ENCODE data around the gene HOXB4.

HOXB4 gene

DNA sequence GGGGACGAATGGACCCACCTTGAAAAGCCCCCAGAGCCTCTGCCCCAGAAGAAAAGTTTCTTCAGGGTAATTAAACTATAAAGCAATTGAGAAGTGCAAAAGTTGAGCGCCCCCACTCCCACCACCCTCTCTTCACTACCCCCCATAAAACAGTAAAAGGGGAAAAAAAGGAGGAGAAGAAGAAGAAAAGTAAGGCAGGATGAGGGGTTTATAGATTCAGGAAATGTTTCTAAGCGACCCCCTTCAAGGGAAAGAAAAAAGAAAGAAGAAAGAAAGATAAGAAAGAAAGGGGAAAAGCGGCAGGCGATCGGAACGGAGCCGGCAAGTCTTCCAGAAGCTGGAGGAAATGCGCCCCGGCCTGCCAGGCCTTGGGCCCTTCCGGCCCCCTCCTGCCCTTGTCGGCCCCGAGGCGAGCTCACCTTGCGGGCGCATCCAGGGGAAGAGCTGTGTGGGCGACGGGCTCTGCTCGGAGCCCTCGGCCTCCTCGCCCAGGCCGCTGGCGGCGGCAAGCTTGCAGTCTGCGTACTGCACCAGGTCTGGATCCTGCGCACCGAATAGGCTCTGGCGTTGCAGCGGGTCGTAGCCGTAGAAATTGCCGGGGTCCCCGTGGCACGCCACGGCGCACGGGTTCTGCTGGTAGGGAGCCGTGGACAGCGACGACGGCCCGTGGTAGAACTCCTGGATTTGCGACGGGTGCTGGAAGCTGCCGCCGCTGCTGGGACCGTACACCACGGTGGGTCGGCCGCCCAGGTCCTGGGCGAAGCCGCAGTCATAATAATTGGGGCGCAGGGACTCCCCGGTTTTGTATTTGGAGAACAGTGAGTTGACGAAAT is 35.9 kb upstream of the HOXB4 start:
- DNase-seq = peak; percentile 23

DNA sequence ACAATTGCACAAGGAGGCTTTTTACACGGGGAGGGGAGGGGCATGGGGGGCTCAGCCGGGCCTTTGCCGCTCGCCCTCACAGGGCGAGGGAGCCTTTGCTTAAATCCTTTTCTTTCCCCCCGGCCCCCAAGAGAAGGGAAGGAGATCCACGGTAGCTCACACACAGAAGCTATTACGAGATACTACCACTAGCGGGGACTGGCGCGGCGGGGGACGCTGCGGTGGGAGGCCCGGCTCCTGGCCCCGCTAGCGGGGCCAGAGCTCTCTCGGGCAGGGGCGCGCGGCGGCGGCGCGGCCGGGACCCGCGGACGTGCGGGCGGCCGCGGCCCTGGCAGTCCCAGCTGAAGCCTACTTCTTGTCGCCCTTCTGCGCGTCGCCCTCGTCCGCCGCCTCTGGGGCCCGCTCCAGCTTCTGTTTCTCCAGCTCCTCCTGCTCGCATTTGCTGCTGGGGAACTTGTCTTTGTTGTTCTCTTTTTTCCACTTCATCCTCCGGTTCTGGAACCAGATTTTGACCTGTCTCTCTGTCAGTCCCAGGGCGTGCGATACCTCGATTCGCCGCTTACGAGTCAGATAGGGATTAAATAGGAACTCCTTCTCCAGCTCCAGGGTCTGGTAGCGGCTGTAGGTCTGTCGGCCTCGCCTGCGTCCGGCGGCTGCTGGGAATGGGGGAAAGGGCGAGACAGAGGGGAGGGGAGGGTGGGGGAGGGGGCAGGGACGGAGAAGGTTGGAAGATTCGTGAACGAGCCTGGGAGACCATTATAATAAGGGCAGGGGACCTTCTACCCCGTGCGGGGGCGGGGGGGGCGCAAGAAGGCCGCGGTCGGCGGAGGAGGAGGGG is 34.9 kb upstream of the HOXB4 start:
- peak; percentile 68 for DNase-seq

DNA sequence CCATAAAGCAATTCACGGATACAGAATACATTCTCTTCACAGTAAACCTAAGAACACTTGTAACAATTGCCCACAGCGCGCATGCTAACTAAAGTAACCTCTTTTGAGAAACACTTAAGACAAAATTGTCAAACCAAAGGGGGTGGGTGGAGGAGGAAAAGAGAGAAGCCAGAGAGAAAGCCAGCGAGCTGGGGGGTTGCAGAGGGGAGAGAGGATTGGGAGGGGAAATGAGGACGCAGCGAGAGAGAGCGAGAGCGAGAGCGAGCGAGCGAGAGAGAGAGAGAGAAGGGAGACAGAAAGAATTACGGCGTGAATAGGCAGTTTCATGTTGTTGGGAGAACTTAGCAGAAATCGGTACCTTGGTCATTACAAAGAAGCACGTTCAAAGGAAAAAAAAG is 34.3 kb upstream of the HOXB4 start:
- peak; percentile 55 for DNase-seq

- DNase-seq = peak; percentile 74
Observed at GRCh38 chr17:48611681-48612455, 33.7 kb upstream of the HOXB4 start.

DNA sequence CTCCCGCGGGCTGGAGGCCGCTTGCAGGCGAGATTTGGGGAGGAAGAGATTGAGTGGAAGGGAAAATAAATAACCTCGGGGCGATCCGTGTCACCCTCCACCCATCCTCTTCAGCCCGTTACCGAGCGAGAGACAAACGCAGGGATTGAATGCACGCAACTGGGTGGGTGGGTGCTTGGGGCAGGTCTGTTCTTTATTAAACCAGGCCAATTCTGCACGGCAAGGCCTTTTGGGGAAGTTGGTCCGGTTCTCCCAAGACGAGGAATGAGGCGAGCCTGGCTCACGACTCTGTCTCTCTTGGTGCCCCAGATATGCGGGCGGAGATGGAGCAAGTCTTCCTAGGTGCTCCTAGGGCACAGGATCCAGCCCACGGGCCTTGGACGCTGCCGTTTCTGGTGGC is 33.1 kb upstream of the HOXB4 start:
- DNase-seq = peak; percentile 60

GRCh38 chr17:48610282-48611211 is 32.4 kb upstream of the HOXB4 start, which contains the start of gene HOXB7:
Gene HOXB7 (minus strand): TSS chr17:48611017. CDS start chr17:48610918, 99 bp downstream.
- peak; percentile 62 for DNase-seq

- peak; percentile 20 for DNase-seq
Observed at GRCh38 chr17:48609759-48610281, 31.7 kb upstream of the HOXB4 start.

GRCh38 chr17:48609033-48609432 is 30.9 kb upstream of the HOXB4 start:
- DNase-seq = no peak

GRCh38 chr17:48608494-48608834 is 30.3 kb upstream of the HOXB4 start:
- DNase-seq = no peak

GRCh38 chr17:48606892-48607614 is 28.9 kb upstream of the HOXB4 start:
- DNase-seq = no peak

DNA sequence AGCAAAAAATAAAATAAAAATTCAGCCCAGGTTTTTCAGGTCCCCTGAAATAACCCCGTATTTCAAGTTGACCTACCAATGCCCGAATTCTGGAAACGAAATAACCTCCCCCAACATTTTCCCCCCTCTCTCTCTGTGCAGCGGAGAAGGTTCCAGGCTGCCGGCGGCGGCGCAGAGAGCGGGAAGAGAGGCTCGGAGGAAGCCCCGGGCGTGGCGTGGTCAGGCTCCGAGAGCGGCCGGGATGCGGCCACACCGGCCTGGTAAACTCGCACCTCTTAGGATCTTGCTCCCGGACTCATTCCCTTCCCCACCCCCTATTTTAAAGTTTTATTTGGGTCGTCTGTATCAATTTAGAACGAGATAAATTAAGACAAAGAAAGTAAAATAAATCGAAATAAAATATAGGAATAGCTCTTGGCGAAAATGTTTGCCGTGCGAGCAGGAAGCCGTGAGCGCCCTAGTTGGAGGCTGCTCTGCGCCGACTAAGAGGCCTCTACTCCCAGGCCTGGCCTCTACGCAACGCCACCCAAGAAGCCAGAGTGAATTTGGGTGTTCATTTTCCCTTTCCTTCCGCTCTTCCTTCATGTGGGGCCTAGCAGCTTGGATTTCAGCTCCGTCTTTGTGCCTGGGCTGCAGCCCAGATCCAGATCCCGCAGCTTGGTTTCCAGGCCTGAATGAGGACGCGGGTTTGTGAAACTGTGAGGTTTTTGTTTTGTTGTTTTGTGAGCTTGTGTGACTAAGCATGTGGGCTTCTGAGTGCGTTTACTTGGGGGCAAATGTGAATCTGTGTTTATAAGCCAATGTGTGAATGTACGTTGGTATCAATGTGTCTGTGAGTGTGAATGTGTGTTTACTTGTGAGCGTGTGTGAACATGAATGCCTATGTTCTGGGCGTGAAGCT is 28.1 kb upstream of the HOXB4 start:
- DNase-seq = no peak

GRCh38 chr17:48605409-48605919 is 27.3 kb upstream of the HOXB4 start:
- DNase-seq = no peak

GRCh38 chr17:48604770-48605329 is 26.7 kb upstream of the HOXB4 start, which contains the start of gene HOXB6:
Gene HOXB6 (minus strand): TSS chr17:48604986. CDS start chr17:48598150, 6,836 bp downstream.
- no peak for DNase-seq

DNA sequence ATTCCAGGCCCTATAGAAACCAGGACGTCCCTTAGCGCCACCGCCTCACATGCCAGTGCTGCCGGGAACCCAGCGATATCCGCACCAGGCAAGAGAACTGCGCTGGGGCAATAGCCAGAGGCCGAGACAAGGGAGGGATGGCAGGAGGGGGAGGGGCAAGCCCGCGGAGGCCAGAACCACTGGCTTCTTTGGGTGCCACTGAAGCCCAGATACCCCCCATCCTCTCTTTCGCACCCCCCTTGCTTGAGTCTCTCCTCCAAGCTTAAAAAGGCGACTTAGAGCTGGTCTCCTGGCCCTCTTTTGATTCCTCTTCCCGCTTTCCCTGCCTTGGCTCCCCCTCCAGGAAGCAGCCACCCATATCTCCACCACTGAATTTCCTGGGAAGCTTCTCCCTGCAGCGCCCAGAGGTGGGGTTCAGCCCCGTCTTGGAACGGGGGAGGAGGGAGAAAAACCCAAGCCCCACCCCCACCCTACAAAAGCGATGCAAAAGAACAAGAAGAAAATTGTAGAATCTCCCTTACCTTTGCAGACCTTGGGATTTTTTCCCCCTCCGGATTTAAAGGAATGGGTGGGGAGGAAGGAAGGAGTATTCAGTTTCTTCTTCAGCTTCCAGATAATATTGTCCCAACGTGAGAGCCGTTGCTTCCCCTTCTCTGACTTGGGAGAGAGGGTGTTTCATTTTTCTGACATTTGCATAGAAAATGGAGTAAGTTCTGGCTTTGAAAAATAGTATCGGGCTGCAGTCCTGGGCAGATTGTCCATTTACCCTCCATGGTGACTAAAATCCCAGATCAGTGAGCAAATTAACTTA is 26.0 kb upstream of the HOXB4 start:
- DNase-seq = no peak

DNA sequence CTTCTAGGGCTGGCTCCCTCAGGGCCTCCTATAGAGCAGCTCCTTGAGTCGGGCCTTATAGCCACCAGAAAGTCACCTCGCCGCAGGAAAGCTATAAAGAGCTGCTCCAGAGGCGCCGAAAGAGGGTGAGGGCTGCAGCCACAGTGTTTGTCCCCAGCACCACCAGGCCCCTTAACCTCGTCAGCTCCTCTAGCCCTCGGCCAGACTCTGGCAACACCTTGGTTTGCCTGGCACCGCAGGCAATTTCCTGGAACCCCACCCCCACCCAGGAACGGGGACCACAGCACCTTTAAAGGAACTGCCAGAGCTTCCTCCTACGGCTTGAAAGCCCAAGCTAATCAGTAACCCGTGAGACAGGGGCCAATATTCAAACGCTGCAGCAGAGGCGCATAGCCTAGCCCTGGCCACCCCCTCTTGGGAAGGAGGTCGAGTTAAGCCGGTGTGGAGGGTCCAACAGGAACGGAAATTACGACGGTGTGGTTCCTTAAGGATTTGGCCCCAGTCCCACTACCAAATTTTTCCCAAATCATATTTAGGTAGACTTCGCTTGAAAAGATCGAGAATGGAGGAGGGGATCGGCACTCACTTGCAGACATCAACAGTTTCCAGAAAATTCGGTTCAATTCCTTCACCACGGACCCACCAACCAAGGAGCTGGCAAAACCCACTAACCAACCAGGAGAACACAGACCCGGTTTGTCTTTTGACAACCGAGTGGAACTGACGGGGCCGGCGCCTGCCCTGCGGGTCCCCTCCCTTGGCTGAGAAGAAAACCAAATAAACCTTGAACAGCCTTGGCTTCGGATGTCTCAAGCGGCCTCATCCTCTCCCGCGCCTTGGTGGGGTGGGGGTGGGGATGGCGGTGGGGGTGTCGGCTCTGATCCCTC is 23.6 kb upstream of the HOXB4 start:
- no peak for DNase-seq

- no peak for DNase-seq
Observed at GRCh38 chr17:48601207-48601538, 23.0 kb upstream of the HOXB4 start.

Measured in DMS79 treated with DMSO at 0.1 percent for 48 hours (cell line).